AG09309 (cell line): ENCODE data around the gene SLC5A6.

Experiments
- DNase-seq: peaks from one replicate; pipeline ENCODE4 v3.0.0-alpha.2; 2010; ENCODE audit warnings: low read depth
- H3K4me3 ChIP-seq: 2 replicates; pipeline ENCODE4 v1.5.1; 2011; ENCODE audit warnings: mild to moderate bottlenecking, low read depth, low read length, moderate library complexity; ENCODE audit not compliant: control insufficient read depth
- CTCF ChIP-seq: IDR thresholded peaks from 2 replicates; pipeline ENCODE4 v1.5.1; 2011; ENCODE audit warnings: mild to moderate bottlenecking, low read depth, low read length, inconsistent platforms; ENCODE audit not compliant: insufficient read depth, control insufficient read depth; ENCODE audit errors: missing control alignments

SLC5A6 gene

GRCh38 chr2:27217173-27218121, 5.4 kb upstream of the SLC5A6 start, which contains the start of gene CAD:
Gene CAD (plus strand): TSS chr2:27217369. CDS start chr2:27217552, 183 bp downstream.
- no peak for DNase-seq

GRCh38 chr2:27216416-27217137, 4.5 kb upstream of the SLC5A6 start:
- peak overlapping the region; percentile 88 for H3K4me3 ChIP-seq
- no peak for TF ChIP-seq CTCF
- no peak for DNase-seq

More at GRCh38 chr2:27217173-27218121, 5.4 kb upstream of the SLC5A6 start, which contains the start of gene CAD:
- TF ChIP-seq CTCF, result no peak
- peak within 1 kb of the TSS; percentile 88 for H3K4me3 ChIP-seq

- no peak overlapping the region for H3K4me3 ChIP-seq
- DNase-seq, result peak; percentile 33
- no peak for TF ChIP-seq CTCF
Measured at GRCh38 chr2:27214941-27215340, 2.9 kb upstream of the SLC5A6 start.

GRCh38 chr2:27212626-27213471, 781 bp upstream of the SLC5A6 start:
- TF ChIP-seq CTCF, result no peak
- peak overlapping the region; percentile 78 for H3K4me3 ChIP-seq
- DNase-seq, result peak; percentile 61

- no peak for TF ChIP-seq CTCF
- DNase-seq, result no peak
- H3K4me3 ChIP-seq, result peak overlapping the region; percentile 78
Measured at GRCh38 chr2:27211241-27211942, 676 bp downstream of the SLC5A6 start.
